Suprapubic skin (tissue), 3 donors: Measurements from ENCODE around the gene HDLBP.

Source experiments
- CTCF ChIP-seq, 2 donors: fragments of 200-600 bp in 1 of 2; fragments of 450-650 bp in 1 of 2; sonication (generic) in 1 of 2; IDR thresholded peaks; one replicate each; pipeline ENCODE4 v1.5.1; 2016 to 2019; ENCODE audit warnings: antibody characterized with exemption in 2 of 2, mild to moderate bottlenecking in 1 of 2, moderate library complexity in 1 of 2
- EP300 ChIP-seq: sonication (generic); formaldehyde crosslinking; IDR thresholded peaks from one replicate; pipeline ENCODE4 v1.6.1; 2017; ENCODE audit warnings: antibody characterized with exemption

- TF ChIP-seq EP300 (no peak), CTCF (IDR thresholded peaks at IDR 0.05) (no peak)
These were observed 12.5 kb downstream of the HDLBP start for GRCh38 chr2:241302759-241303651.
